Measurements from ENCODE around the gene HIBCH. TPM values are rescaled to one million over a fixed set of nuclear protein-coding genes. Genes with fewer than 3 reads are reported as not detected.

The HIBCH gene
- total and polyA plus RNA-seq, 9 of the 15 experiments (the other 6 are each of a cell fraction or from before 2014, with no cell fraction given): 17.0 to 65.4 (median 28.3) TPM

- TF ChIP-seq BCLAF1 (IDR thresholded peaks at IDR 0.05; ENCODE audit: borderline replicate concordance in 1 of 2, control insufficient read depth in 1 of 2, low read depth in 2 of 2, low read length in 1 of 2) (peak in 1 of 2 experiments; percentile 70; a peak in 1 of 4 replicates), MBD1 (CRISPR knock-in tag; IDR thresholded peaks at IDR 0.05) (no peak), NEUROD1 (IDR thresholded peaks at IDR 0.05; ENCODE audit: borderline replicate concordance, low read depth, low read length, partially characterized antibody) (no peak), ETV1 (tag; conservative IDR thresholded peaks at IDR 0.05; ENCODE audit: low read depth) (peak; percentile 84), POLR2AphosphoS2 (IDR thresholded peaks at IDR 0.05; ENCODE audit: low read length) (no peak), GATA2 (CRISPR knock-in tag; IDR thresholded peaks at IDR 0.05) (no peak), KLF6 (CRISPR knock-in tag; IDR thresholded peaks at IDR 0.05; ENCODE audit: borderline replicate concordance) (0 out of 2 replicates have a peak, but pooled peaks have one; percentile 16), USF2 (CRISPR knock-in tag; IDR thresholded peaks at IDR 0.05) (no peak), ZNF766 (CRISPR knock-in tag; conservative IDR thresholded peaks at IDR 0.05) (no peak), ZNF121 (CRISPR knock-in tag; conservative IDR thresholded peaks at IDR 0.05) (no peak), ZNF639 (CRISPR knock-in tag; conservative IDR thresholded peaks at IDR 0.05 in 1 of 2, IDR thresholded peaks at IDR 0.05 in 1 of 2) (peak in 1 of 2 experiments; percentile 89; a peak in 2 of 4 replicates), KDM5B (IDR thresholded peaks at IDR 0.05; ENCODE audit: insufficient replicate concordance, low read depth, low read length) (peak; percentile 55), ZNF280B (CRISPR knock-in tag; IDR thresholded peaks at IDR 0.05) (no peak), TBL1XR1 (IDR thresholded peaks at IDR 0.05; ENCODE audit: low read length in 2 of 2) (no peak; a peak in 1 of 4 replicates), ZFPM2 (CRISPR knock-in tag; IDR thresholded peaks at IDR 0.05) (no peak), DPF2 (IDR thresholded peaks at IDR 0.05) (no peak), GTF2F1 (IDR thresholded peaks at IDR 0.05; ENCODE audit: low read depth, low read length) (no peak)
Observed at GRCh38 chr2:190319555-190320498, at the start of gene HIBCH (continued).

All from K562 (cell line).